CD4-positive, alpha-beta T cell treated with Interferon gamma for 1 hour (primary cell): Measurements from ENCODE around the gene GYS1.

Experiments
- DNase-seq: peaks from one replicate; pipeline ENCODE4 v3.0.0-alpha.2; 2020

The GYS1 gene

GRCh38 chr19:48988286-48988685 is 4.8 kb downstream of the GYS1 start:
- DNase-seq: no peak

- no peak for DNase-seq
Observed at GRCh38 chr19:48987323-48987722, 5.8 kb downstream of the GYS1 start.

DNA sequence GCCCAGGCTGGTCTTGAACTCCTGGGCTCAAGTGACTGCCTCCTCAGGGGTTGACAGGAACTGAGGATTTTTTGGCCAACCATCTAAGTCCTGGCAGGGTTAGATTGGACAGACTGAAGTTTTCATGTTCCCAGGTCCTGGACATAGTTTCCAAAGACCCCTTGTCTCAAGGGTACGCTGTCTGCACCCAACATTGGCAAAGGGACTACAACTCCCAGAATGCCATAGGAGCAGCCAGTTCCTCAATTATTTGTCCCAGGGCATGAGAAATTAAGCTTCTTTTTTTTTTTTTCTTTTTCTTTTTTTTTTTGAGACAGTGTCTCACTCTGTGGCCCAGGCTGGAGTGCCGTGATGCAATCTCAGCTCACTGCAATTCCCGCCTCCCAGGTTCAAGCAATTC is 6.9 kb downstream of the GYS1 start:
- no peak for DNase-seq

- DNase-seq: no peak
Observed at GRCh38 chr19:48985711-48986110, 7.4 kb downstream of the GYS1 start.

GRCh38 chr19:48982280-48982679 is 10.8 kb downstream of the GYS1 start:
- DNase-seq: no peak

DNA sequence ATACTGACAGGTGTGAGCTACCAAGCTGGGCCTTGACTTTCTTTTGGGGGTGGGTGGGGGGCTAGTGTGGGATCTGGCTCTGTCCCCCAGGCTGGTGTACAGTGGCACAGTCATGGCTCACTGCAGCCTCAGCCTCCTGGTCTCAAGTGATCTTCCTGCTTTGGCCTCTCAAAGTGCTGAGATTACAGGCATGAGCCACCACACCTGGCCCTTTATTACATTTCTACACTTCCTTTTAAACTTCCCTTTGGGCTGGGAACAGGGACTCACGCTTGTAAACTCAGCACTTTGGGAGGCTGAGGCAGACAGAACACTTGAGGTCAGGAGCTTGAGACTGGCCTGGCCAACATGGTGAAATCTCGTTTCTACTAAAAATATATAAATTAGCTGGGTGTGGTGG is 16.0 kb downstream of the GYS1 start:
- no peak for DNase-seq

- peak; percentile 41 for DNase-seq
Observed at GRCh38 chr19:48975947-48976847, 16.9 kb downstream of the GYS1 start.

DNA sequence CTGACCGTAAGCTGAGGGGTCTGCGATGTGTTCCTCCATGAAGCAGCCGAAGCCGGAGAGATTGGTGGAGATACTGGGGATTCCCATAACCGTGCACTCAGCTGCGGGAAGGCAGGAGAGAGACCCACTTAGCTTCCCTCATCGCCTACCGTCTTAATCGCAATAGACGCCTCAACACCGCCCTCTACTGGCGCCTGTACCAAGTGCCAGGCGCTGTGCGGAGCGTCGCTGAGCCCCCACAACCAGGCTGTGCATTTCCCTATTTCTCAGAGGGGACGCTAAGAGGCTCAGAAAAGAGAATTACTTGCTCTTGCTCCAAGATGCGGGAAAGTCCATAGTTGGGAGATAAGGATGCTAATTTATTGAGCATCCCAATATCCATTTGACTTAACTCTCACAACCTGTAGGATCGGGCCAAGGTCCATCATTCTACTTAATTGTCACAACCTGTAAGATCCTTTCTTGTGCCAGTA is 22.1 kb downstream of the GYS1 start:
- peak; percentile 74 for DNase-seq

- no peak for DNase-seq
Observed at GRCh38 chr19:48970139-48970766, 22.9 kb downstream of the GYS1 start.

DNA sequence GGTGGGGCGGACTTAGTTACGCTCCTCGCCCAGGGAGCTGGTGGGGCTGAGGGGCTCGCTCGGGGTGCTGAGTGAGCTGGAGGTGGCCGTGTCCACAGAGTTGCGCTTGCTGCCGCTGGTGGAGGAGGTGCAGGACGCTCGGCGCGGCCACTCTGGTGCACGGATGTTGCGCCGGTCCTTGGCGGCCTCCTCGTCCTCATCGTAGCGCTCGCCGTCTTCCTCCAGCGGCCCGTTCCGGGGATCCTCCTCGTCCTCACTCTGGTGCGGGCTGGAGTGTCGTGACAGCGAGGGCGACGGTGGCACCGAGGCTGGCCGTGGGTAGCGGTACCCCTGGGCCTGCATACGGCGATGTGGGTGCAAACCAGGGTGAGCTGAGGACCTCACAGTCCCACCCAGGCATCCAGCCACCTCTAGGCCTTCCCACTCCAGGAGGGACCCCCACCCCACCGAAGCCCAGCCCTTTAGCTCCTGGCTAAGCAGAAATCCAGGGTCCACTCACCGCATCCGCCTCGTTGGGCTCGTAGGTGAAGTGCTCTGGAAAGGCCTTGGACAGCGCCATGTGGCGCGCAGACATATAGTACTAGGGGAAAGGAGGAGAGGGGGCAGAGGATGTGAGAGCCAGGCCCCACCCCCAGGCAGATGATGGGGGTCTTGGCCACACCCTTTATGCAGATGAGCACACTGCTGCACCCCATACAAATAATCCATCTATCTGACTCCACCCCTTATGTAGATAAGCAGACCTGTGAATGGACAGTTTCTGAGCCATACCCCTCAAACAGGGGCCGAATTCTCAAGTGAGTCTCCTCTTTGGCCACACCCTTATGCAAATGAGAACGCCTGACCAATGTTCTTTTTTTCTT is 23.6 kb downstream of the GYS1 start:
- DNase-seq: no peak

GRCh38 chr19:48968813-48969218 is 24.3 kb downstream of the GYS1 start:
- no peak for DNase-seq

DNA sequence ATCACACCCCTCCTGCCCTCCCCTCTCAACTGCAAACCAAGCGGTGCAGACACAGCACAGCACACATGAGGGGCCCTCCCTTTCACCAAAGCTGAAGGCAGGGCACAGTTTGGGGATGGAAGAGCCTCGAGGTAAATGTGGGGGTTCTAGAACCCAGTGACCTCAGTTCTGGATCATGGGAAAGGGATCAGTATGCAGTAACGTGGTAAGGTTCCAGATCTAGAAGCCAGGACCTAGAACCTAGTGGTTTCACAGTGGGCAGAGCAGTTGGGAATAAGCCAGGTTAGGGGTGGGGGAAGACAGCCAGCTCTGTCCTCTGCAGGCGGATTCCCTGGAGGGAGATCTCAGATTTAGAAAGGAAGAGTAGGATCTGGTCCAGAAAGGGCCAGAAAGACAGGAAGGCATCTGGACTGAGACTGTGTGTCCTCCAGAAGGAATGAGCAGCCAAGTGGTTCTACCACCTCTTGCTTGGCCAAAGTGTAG is 24.9 kb downstream of the GYS1 start:
- DNase-seq: no peak

GRCh38 chr19:48967346-48968178 is 25.5 kb downstream of the GYS1 start:
- peak; percentile 71 for DNase-seq

- DNase-seq: no peak
Observed at GRCh38 chr19:48966541-48967345, 26.4 kb downstream of the GYS1 start.

DNA sequence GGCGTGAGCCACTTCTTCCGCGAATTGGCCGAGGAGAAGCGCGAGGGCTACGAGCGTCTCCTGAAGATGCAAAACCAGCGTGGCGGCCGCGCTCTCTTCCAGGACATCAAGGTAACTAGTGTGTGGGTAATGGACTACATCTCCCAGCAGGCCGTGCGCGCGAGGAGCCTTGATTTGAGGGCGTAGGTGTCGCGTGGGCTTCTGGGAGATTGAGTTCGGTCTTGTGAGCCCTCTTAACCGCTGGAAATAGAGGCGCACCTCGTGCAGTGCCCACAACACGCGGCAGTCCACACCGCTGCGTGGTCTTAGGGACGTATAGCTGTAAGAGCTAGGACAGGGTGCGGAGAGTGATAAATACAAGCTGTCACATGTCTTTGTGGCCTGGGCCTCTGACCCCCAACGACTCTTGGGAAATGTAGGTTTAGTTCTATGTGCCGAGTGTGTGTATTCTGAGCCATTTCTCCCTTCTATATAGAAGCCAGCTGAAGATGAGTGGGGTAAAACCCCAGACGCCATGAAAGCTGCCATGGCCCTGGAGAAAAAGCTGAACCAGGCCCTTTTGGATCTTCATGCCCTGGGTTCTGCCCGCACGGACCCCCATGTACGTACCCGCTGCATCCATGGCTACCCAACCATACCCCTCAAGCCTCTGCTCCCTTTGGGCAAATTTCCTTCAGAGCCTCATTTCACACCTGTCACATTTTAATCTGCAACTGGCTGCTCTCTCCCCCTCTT is 27.1 kb downstream of the GYS1 start:
- peak; percentile 85 for DNase-seq

GRCh38 chr19:48965040-48965805 is 27.9 kb downstream of the GYS1 start, which contains the start of gene FTL:
TSS of gene FTL (plus strand) at chr19:48965309. CDS start at chr19:48965508, 199 bp downstream.
- DNase-seq: peak; percentile 96

GRCh38 chr19:48964205-48965039 is 28.7 kb downstream of the GYS1 start:
- no peak for DNase-seq

GRCh38 chr19:48963371-48964204 is 29.5 kb downstream of the GYS1 start:
- peak; percentile 61 for DNase-seq
